ENCODE results near the gene FBXW7. TPM values are rescaled to one million over a fixed set of nuclear protein-coding genes. Genes with fewer than 3 reads are reported as not detected.

The FBXW7 gene
- total and polyA plus RNA-seq, 2 of the 8 experiments (the other 6 are each of a cell fraction or from before 2014, with no cell fraction given): 6.0 to 26.7 TPM

- no peak for TF ChIP-seq CHD7 (IDR thresholded peaks at IDR 0.05; ENCODE audit: insufficient replicate concordance, low read length)
- no peak for TF ChIP-seq TEAD4 (IDR thresholded peaks at IDR 0.05; ENCODE audit: low read depth, low read length)
- TF ChIP-seq, protein P1, sequence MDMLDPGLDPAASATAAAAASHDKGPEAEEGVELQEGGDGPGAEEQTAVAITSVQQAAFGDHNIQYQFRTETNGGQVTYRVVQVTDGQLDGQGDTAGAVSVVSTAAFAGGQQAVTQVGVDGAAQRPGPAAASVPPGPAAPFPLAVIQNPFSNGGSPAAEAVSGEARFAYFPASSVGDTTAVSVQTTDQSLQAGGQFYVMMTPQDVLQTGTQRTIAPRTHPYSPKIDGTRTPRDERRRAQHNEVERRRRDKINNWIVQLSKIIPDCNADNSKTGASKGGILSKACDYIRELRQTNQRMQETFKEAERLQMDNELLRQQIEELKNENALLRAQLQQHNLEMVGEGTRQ (IDR thresholded peaks at IDR 0.05; ENCODE audit: low read length): no peak
- TF ChIP-seq EP300 (IDR thresholded peaks at IDR 0.05; ENCODE audit: borderline replicate concordance in 1 of 2, low read depth in 2 of 2, low read length in 2 of 2): no peak
- no peak for TF ChIP-seq HDAC2 (IDR thresholded peaks at IDR 0.05; ENCODE audit: borderline replicate concordance in 1 of 2, low read depth in 2 of 2, low read length in 2 of 2)
- TF ChIP-seq GTF2F1 (IDR thresholded peaks at IDR 0.05; ENCODE audit: borderline replicate concordance, low read depth, low read length): no peak
- TF ChIP-seq EZH2 (IDR thresholded peaks at IDR 0.05; ENCODE audit: low read depth, low read length, severe bottlenecking): no peak
- no peak for TF ChIP-seq SIRT6 (IDR thresholded peaks at IDR 0.05; ENCODE audit: low read length)
- no peak for TF ChIP-seq KDM1A (IDR thresholded peaks at IDR 0.05; ENCODE audit: borderline replicate concordance, low read length)
- TF ChIP-seq BRCA1 (IDR thresholded peaks at IDR 0.05; ENCODE audit: low read depth, low read length): no peak
Observed at GRCh38 chr4:152304220-152304619, 231.7 kb downstream of the FBXW7 start (continued).
